ENCODE results near the gene OR6N2. TPM values are rescaled to one million over a fixed set of nuclear protein-coding genes. Genes with fewer than 3 reads are reported as not detected.

The OR6N2 gene
- total and polyA plus RNA-seq, 2 of the 13 experiments (the other 11 are each of a cell fraction or from before 2014, with no cell fraction given), result not detected

DNA sequence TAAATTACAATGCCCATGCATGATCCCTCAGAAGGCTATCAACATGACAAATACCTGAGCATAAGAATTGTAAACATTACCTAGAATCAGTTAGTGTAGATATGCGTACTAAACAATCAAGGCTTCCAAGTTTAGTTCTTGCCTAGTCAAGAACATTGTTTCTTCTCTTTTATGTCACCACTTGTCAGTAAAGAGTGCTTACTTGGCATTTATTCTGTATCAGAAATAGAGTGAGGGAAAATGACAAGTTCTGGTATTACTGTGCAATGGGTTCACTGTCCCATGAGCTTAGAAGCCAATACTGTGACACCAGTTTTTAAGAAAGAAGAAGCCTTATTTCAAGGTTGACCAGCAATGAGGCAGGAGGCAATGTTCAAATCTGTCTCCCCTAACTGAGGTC lies 22.7 kb upstream of the OR6N2 start:
- Histone ChIP-seq H4K20me1 (ENCODE audit: insufficient read depth, low read length) (no peaks in the 10 kb centered on the region), H3K4me2 (ENCODE audit: low read depth, low read length) (no peak overlapping the region), H3K27me3 (ENCODE audit: control insufficient read depth in 1 of 2, insufficient read depth in 2 of 2, low read length in 2 of 2) (no peaks in the 10 kb centered on the region), H3K9ac (ENCODE audit: insufficient read depth, low read depth, low read length) (no peak overlapping the region), H3K27ac (ENCODE audit: extremely low read length, insufficient read depth, low read length) (no peak overlapping the region), H2AFZ (ENCODE audit: low read length) (no peak overlapping the region), H3K36me3 (replicated peaks in 1 of 2; ENCODE audit: control insufficient read depth in 1 of 2, insufficient read depth in 2 of 2, low read length in 2 of 2) (no peaks in the 10 kb centered on the region), H3K9me3 (ENCODE audit: low read length) (peaks cover 9% of the 10 kb centered on the region), H3K4me1 (ENCODE audit: insufficient read depth, low read length) (no peaks in the 10 kb centered on the region), H3K79me2 (ENCODE audit: insufficient read depth, low read length) (no peaks in the 10 kb centered on the region), H3K4me3 (replicated peaks in 1 of 3; ENCODE audit: insufficient read depth in 1 of 3, low read depth in 2 of 3, low read length in 3 of 3) (no peak overlapping the region)
- intact Hi-C loops (cut with micrococcal nuclease; ENCODE audit: unreplicated experiment), result no loop called here
- CTCF ChIA-PET (ENCODE audit: low intra/inter-chr PET ratio, low total read pairs), result no interaction called here
- WGBS (ENCODE audit: low lambda C conversion rate), result 0% methylated on average over 1 of the region's 1 CpG
- no peak for DNase-seq (ENCODE audit: low spot score)
- FAIRE-seq, result no peak
- no peak for ATAC-seq
- in situ Hi-C loops (cut with HindIII; ENCODE audit: extremely low pct_ligation_motif_present, low pct_unique_long_range_greater_than_20kb), result no loop called here
- BruUV-seq (replicated peaks), result no TSS peak
- POLR2A ChIA-PET, result no interaction called here
- TF ChIP-seq MAFF (IDR thresholded peaks at IDR 0.05; ENCODE audit: low read depth, low read length) (peak; percentile 72), MAFK (conservative IDR thresholded peaks at IDR 0.05 in 1 of 2, IDR thresholded peaks at IDR 0.05 in 1 of 2; ENCODE audit: low read length in 2 of 2) (peak; percentile 57 to 82; a peak in 3 of 4 replicates), ZNF3 (CRISPR knock-in tag; IDR thresholded peaks at IDR 0.05) (no peak)

- Histone ChIP-seq H3K4me3 (replicated peaks in 1 of 3; ENCODE audit: insufficient read depth in 1 of 3, low read depth in 2 of 3, low read length in 3 of 3) (no peak overlapping the region), H3K4me1 (ENCODE audit: insufficient read depth, low read length) (no peaks in the 10 kb centered on the region), H3K9ac (ENCODE audit: insufficient read depth, low read depth, low read length) (no peak overlapping the region), H4K20me1 (ENCODE audit: insufficient read depth, low read length) (no peaks in the 10 kb centered on the region), H2AFZ (ENCODE audit: low read length) (no peak overlapping the region), H3K9me3 (ENCODE audit: low read length) (peaks cover 5% of the 10 kb centered on the region), H3K36me3 (replicated peaks in 1 of 2; ENCODE audit: control insufficient read depth in 1 of 2, insufficient read depth in 2 of 2, low read length in 2 of 2) (no peaks in the 10 kb centered on the region), H3K4me2 (ENCODE audit: low read depth, low read length) (no peak overlapping the region), H3K27me3 (ENCODE audit: control insufficient read depth in 1 of 2, insufficient read depth in 2 of 2, low read length in 2 of 2) (no peaks in the 10 kb centered on the region), H3K27ac (ENCODE audit: extremely low read length, insufficient read depth, low read length) (no peak overlapping the region), H3K79me2 (ENCODE audit: insufficient read depth, low read length) (no peaks in the 10 kb centered on the region)
- BruUV-seq (replicated peaks), result no TSS peak
- intact Hi-C loops (cut with micrococcal nuclease; ENCODE audit: unreplicated experiment) (no loop called here), in situ Hi-C loops (cut with HindIII; ENCODE audit: extremely low pct_ligation_motif_present, low pct_unique_long_range_greater_than_20kb) (no loop called here)
- DNase-seq (ENCODE audit: low spot score) (no peak), ATAC-seq (no peak), FAIRE-seq (no peak)
- WGBS (ENCODE audit: low lambda C conversion rate), result 22% methylated on average over 1 of the region's 1 CpG
- POLR2A ChIA-PET, result no interaction called here
- CTCF ChIA-PET (ENCODE audit: low intra/inter-chr PET ratio, low total read pairs), result no interaction called here
- TF ChIP-seq, protein P1, sequence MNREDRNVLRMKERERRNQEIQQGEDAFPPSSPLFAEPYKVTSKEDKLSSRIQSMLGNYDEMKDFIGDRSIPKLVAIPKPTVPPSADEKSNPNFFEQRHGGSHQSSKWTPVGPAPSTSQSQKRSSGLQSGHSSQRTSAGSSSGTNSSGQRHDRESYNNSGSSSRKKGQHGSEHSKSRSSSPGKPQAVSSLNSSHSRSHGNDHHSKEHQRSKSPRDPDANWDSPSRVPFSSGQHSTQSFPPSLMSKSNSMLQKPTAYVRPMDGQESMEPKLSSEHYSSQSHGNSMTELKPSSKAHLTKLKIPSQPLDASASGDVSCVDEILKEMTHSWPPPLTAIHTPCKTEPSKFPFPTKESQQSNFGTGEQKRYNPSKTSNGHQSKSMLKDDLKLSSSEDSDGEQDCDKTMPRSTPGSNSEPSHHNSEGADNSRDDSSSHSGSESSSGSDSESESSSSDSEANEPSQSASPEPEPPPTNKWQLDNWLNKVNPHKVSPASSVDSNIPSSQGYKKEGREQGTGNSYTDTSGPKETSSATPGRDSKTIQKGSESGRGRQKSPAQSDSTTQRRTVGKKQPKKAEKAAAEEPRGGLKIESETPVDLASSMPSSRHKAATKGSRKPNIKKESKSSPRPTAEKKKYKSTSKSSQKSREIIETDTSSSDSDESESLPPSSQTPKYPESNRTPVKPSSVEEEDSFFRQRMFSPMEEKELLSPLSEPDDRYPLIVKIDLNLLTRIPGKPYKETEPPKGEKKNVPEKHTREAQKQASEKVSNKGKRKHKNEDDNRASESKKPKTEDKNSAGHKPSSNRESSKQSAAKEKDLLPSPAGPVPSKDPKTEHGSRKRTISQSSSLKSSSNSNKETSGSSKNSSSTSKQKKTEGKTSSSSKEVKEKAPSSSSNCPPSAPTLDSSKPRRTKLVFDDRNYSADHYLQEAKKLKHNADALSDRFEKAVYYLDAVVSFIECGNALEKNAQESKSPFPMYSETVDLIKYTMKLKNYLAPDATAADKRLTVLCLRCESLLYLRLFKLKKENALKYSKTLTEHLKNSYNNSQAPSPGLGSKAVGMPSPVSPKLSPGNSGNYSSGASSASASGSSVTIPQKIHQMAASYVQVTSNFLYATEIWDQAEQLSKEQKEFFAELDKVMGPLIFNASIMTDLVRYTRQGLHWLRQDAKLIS (CRISPR knock-in tag; IDR thresholded peaks at IDR 0.05), result no peak
- TF ChIP-seq AKAP8 (CRISPR knock-in tag; IDR thresholded peaks at IDR 0.05) (no peak), SP4 (CRISPR knock-in tag; IDR thresholded peaks at IDR 0.05) (no peak), ZFP90 (CRISPR knock-in tag; IDR thresholded peaks at IDR 0.05; ENCODE audit: borderline replicate concordance) (no peak), ARNT2 (CRISPR knock-in tag; IDR thresholded peaks at IDR 0.05; ENCODE audit: low read depth) (no peak), ZNF839 (CRISPR knock-in tag; IDR thresholded peaks at IDR 0.05; ENCODE audit: borderline replicate concordance) (no peak), PHF5A (CRISPR knock-in tag; IDR thresholded peaks at IDR 0.05; ENCODE audit: low read depth, unreplicated experiment) (no peak), ZBTB42 (CRISPR knock-in tag; IDR thresholded peaks at IDR 0.05) (no peak), BCL6 (CRISPR knock-in tag; IDR thresholded peaks at IDR 0.05) (no peak), ZNF44 (CRISPR knock-in tag; IDR thresholded peaks at IDR 0.05) (no peak), ZBTB49 (CRISPR knock-in tag; IDR thresholded peaks at IDR 0.05; ENCODE audit: borderline replicate concordance) (no peak), ZNF274 (CRISPR knock-in tag; IDR thresholded peaks at IDR 0.05) (no peak)
Measured at GRCh38 chr1:158801396-158801795, 20.4 kb upstream of the OR6N2 start.

All from HepG2 (cell line).